ENCODE measurements around the gene NUDT2. TPM values are rescaled to one million over a fixed set of nuclear protein-coding genes. Genes with fewer than 3 reads are reported as not detected.

Gene NUDT2
- total and polyA plus RNA-seq, 10 of the 15 experiments (the other 5 are each of a cell fraction or from before 2014, with no cell fraction given), result 24.5 to 55.1 (median 33.6) TPM

DNA sequence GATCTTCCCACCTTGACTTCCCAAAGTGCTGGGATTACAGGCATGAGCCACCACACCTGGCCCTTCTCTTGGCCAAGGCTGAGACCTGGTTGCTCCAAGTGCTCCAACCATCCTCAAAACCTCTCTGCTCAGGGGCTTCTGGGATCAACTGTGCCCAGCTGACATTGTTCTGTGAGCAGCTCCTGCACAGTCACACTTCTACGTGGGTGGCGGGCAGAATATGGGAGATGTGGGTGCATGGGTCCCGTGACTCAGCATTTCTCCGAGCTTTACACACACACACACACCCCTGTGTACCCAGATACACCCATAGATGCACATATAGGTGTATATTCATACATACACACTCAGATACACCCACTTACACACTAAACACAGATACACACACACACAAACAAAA, 57.9 kb downstream of the NUDT2 start:
- H4K20me1 ChIP-seq (ENCODE audit: control insufficient read depth, insufficient read depth), result no peaks in the 10 kb centered on the region
- H3K27me3 ChIP-seq (replicated peaks in 1 of 2; ENCODE audit: control insufficient read depth in 2 of 2, insufficient read depth in 2 of 2, low read length in 1 of 2), result peaks cover 0 to 4% of the 10 kb centered on the region in 2 experiments; a peak in 3 of 4 replicates
- RAD21 ChIA-PET (ENCODE audit: unreplicated experiment), result no interaction called here
- no peak for DNase-seq (ENCODE audit: low read depth, low spot score)
- H3K9me3 ChIP-seq (replicated peaks; ENCODE audit: control insufficient read depth, insufficient read depth, low read length), result no peaks in the 10 kb centered on the region
- POLR2A ChIA-PET, result no interaction called here
- H3K4me3 ChIP-seq, result no peak overlapping the region
- no TSS peak for BruUV-seq (replicated peaks)
- TF ChIP-seq, protein P1, sequence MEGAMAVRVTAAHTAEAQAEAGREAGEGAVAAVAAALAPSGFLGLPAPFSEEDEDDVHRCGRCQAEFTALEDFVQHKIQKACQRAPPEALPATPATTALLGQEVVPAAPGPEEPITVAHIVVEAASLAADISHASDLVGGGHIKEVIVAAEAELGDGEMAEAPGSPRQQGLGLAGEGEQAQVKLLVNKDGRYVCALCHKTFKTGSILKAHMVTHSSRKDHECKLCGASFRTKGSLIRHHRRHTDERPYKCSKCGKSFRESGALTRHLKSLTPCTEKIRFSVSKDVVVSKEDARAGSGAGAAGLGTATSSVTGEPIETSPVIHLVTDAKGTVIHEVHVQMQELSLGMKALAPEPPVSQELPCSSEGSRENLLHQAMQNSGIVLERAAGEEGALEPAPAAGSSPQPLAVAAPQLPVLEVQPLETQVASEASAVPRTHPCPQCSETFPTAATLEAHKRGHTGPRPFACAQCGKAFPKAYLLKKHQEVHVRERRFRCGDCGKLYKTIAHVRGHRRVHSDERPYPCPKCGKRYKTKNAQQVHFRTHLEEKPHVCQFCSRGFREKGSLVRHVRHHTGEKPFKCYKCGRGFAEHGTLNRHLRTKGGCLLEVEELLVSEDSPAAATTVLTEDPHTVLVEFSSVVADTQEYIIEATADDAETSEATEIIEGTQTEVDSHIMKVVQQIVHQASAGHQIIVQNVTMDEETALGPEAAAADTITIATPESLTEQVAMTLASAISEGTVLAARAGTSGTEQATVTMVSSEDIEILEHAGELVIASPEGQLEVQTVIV (IDR thresholded peaks at IDR 0.05; ENCODE audit: borderline replicate concordance, partially characterized antibody), result no peak
- TF ChIP-seq, protein P2, sequence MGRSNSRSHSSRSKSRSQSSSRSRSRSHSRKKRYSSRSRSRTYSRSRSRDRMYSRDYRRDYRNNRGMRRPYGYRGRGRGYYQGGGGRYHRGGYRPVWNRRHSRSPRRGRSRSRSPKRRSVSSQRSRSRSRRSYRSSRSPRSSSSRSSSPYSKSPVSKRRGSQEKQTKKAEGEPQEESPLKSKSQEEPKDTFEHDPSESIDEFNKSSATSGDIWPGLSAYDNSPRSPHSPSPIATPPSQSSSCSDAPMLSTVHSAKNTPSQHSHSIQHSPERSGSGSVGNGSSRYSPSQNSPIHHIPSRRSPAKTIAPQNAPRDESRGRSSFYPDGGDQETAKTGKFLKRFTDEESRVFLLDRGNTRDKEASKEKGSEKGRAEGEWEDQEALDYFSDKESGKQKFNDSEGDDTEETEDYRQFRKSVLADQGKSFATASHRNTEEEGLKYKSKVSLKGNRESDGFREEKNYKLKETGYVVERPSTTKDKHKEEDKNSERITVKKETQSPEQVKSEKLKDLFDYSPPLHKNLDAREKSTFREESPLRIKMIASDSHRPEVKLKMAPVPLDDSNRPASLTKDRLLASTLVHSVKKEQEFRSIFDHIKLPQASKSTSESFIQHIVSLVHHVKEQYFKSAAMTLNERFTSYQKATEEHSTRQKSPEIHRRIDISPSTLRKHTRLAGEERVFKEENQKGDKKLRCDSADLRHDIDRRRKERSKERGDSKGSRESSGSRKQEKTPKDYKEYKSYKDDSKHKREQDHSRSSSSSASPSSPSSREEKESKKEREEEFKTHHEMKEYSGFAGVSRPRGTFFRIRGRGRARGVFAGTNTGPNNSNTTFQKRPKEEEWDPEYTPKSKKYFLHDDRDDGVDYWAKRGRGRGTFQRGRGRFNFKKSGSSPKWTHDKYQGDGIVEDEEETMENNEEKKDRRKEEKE (IDR thresholded peaks at IDR 0.05), result no peak
- no peak for TF ChIP-seq FOXM1 (IDR thresholded peaks at IDR 0.05; ENCODE audit: low read depth, low read length)
- no peak for TF ChIP-seq NBN (IDR thresholded peaks at IDR 0.05)
- no peak for TF ChIP-seq NR2F1 (conservative IDR thresholded peaks at IDR 0.05)
- TF ChIP-seq, protein P3, sequence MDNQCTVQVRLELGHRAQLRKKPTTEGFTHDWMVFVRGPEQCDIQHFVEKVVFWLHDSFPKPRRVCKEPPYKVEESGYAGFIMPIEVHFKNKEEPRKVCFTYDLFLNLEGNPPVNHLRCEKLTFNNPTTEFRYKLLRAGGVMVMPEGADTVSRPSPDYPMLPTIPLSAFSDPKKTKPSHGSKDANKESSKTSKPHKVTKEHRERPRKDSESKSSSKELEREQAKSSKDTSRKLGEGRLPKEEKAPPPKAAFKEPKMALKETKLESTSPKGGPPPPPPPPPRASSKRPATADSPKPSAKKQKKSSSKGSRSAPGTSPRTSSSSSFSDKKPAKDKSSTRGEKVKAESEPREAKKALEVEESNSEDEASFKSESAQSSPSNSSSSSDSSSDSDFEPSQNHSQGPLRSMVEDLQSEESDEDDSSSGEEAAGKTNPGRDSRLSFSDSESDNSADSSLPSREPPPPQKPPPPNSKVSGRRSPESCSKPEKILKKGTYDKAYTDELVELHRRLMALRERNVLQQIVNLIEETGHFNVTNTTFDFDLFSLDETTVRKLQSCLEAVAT (IDR thresholded peaks at IDR 0.05), result no peak
- no peak for TF ChIP-seq PAX8 (IDR thresholded peaks at IDR 0.05)
- TF ChIP-seq ZNF24 (IDR thresholded peaks at IDR 0.05), result no peak
- no peak for TF ChIP-seq POLR2A (IDR thresholded peaks at IDR 0.05; ENCODE audit: low read depth, low read length)
- TF ChIP-seq ATF7 (IDR thresholded peaks at IDR 0.05; ENCODE audit: low read depth), result no peak
- TF ChIP-seq CHD2 (IDR thresholded peaks at IDR 0.05; ENCODE audit: borderline replicate concordance, low read depth, low read length), result no peak
- no peak for TF ChIP-seq JUNB (IDR thresholded peaks at IDR 0.05)
- no peak for TF ChIP-seq ZNF622 (IDR thresholded peaks at IDR 0.05)
- no peak for TF ChIP-seq SMAD5 (IDR thresholded peaks at IDR 0.05; ENCODE audit: low read depth)
- TF ChIP-seq, protein P4, sequence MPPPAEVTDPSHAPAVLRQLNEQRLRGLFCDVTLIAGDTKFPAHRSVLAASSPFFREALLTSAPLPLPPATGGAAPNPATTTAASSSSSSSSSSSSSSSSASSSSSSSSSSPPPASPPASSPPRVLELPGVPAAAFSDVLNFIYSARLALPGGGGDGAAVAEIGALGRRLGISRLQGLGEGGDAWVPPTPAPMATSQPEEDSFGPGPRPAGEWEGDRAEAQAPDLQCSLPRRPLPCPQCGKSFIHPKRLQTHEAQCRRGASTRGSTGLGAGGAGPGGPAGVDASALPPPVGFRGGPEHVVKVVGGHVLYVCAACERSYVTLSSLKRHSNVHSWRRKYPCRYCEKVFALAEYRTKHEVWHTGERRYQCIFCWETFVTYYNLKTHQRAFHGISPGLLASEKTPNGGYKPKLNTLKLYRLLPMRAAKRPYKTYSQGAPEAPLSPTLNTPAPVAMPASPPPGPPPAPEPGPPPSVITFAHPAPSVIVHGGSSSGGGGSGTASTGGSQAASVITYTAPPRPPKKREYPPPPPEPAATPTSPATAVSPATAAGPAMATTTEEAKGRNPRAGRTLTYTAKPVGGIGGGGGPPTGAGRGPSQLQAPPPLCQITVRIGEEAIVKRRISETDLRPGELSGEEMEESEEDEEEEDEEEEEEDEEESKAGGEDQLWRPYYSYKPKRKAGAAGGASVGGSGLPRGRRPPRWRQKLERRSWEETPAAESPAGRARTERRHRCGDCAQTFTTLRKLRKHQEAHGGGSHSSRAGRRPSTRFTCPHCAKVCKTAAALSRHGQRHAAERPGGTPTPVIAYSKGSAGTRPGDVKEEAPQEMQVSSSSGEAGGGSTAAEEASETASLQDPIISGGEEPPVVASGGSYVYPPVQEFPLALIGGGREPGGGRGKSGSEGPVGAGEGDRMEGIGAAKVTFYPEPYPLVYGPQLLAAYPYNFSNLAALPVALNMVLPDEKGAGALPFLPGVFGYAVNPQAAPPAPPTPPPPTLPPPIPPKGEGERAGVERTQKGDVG (CRISPR knock-in tag; IDR thresholded peaks at IDR 0.05), result no peak
- no peak for TF ChIP-seq SUPT20H (IDR thresholded peaks at IDR 0.05; ENCODE audit: borderline replicate concordance, control insufficient read depth, low read depth, low read length)
- no peak for TF ChIP-seq ZBED1 (IDR thresholded peaks at IDR 0.05; ENCODE audit: borderline replicate concordance)
- no peak for TF ChIP-seq MTA2 (IDR thresholded peaks at IDR 0.05; ENCODE audit: low read depth)
- no peak overlapping the region for H2AFZ ChIP-seq (ENCODE audit: control insufficient read depth, low read depth, low read length)
- no peaks in the 10 kb centered on the region for H3K4me1 ChIP-seq (ENCODE audit: control insufficient read depth, insufficient read depth, low read length)
- H3K36me3 ChIP-seq (ENCODE audit: control insufficient read depth in 2 of 2, insufficient read depth in 2 of 2, low read length in 1 of 2), result no peaks in the 10 kb centered on the region
- no peak for ATAC-seq
- 5% methylated on average over 4 of the region's 4 CpGs for WGBS (ENCODE audit: insufficient coverage, insufficient replicate concordance, low lambda C conversion rate, missing lambda C conversion rate)
- no peaks in the 10 kb centered on the region for H3K79me2 ChIP-seq (ENCODE audit: control insufficient read depth, insufficient read depth, low read length)
- in situ Hi-C loops (cut with MboI), result no loop called here
- SMC1A ChIA-PET (ENCODE audit: uncharacterized antibody, unreplicated experiment), result no interaction called here
- no peak overlapping the region for H3K9ac ChIP-seq (ENCODE audit: control insufficient read depth, insufficient read depth, low read length)
- H3K4me2 ChIP-seq (ENCODE audit: control insufficient read depth, insufficient read depth), result no peak overlapping the region
- no peak for FAIRE-seq
- intact Hi-C loops (cut with micrococcal nuclease; ENCODE audit: unreplicated experiment), result no loop called here
- CTCF ChIA-PET, result interaction anchor here (1.9 kb wide), 1 partner anchor 9 kb away, joined by 10 read pairs; no protein-coding TSS in a partner anchor
- no peak overlapping the region for H3K27ac ChIP-seq (ENCODE audit: control insufficient read depth, insufficient read depth)
